SU-DHL-6 (cell line): ENCODE data around the gene SRL.

Experiments
- EZH2phosphoT487 ChIP-seq: fragments of 200-600 bp; sonication (generic), shearing (Covaris generic); conservative IDR thresholded peaks from 2 replicates; pipeline ENCODE4 v1.6.1; 2018; ENCODE audit warnings: mild to moderate bottlenecking, antibody characterized with exemption, low read length, moderate library complexity, mixed read lengths
- TF ChIP-seq, protein P1 (sequence below): fragments of 200-600 bp; sonication (generic); IDR thresholded peaks from one replicate; pipeline ENCODE4 v1.5.1; 2017; ENCODE audit warnings: antibody characterized with exemption, mild to moderate bottlenecking, low read length, moderate library complexity; ENCODE audit not compliant: insufficient read depth, poor library complexity, severe bottlenecking

GRCh38 chr16:4215106-4215505 lies 26.8 kb downstream of the SRL start:
- TF ChIP-seq, protein P1, sequence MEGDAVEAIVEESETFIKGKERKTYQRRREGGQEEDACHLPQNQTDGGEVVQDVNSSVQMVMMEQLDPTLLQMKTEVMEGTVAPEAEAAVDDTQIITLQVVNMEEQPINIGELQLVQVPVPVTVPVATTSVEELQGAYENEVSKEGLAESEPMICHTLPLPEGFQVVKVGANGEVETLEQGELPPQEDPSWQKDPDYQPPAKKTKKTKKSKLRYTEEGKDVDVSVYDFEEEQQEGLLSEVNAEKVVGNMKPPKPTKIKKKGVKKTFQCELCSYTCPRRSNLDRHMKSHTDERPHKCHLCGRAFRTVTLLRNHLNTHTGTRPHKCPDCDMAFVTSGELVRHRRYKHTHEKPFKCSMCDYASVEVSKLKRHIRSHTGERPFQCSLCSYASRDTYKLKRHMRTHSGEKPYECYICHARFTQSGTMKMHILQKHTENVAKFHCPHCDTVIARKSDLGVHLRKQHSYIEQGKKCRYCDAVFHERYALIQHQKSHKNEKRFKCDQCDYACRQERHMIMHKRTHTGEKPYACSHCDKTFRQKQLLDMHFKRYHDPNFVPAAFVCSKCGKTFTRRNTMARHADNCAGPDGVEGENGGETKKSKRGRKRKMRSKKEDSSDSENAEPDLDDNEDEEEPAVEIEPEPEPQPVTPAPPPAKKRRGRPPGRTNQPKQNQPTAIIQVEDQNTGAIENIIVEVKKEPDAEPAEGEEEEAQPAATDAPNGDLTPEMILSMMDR: no peak
- no peak for TF ChIP-seq EZH2phosphoT487
